ENCODE measurements around the gene WDR82.
"Not testable (repeated sequence)": the region's sequence is repeated elsewhere in the genome, so short reads cannot be mapped to it uniquely, and the experiment has no call there.

Gene WDR82

GRCh38 chr3:52289747-52290595 is 11.5 kb upstream of the WDR82 start:
- no peak for DNase-seq (ENCODE audit: low spot score)

DNA sequence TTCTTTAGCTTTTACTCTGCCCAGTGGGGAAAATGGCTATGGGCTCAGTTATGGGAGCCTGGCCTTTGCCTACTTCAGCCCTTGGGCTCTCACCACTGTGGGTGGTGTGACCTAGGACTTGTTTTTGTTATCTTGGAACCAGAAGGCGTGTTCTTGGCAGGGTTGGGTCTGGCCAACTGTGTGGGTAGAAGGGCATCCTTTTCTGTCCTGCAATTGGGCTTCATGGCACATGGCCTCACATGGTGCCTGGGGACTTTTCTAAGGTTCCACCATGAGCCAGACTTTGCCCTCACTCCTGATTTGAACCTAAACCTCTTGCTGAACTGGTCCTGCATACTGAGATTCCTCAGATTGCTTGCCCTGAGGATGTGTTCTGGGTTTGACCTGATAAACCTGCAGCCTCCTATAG is 10.9 kb upstream of the WDR82 start:
- no peak for DNase-seq (ENCODE audit: low spot score)

DNA sequence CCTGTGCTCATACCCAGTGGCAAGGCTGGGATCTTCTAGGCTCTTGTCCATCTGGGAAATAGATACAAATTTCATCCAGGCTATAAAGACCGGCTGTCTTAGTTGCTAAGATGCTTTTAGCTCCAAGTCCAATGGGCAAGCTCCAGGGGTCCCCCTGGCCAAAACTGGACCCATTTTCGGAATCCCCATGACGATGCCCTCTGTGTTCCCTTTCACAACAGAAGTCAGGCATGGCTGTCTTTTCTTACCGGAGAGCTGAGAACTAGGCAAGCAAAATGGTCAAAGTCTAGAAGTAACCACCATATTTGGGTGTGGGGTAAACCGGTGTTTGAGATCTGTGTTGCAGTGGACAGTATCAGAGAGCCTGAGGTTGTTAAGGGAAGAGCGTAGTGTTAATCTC is 10.2 kb upstream of the WDR82 start:
- DNase-seq (ENCODE audit: low spot score) = no peak

GRCh38 chr3:52286777-52287110 is 8.3 kb upstream of the WDR82 start:
- DNase-seq (ENCODE audit: low spot score) = no peak

DNA sequence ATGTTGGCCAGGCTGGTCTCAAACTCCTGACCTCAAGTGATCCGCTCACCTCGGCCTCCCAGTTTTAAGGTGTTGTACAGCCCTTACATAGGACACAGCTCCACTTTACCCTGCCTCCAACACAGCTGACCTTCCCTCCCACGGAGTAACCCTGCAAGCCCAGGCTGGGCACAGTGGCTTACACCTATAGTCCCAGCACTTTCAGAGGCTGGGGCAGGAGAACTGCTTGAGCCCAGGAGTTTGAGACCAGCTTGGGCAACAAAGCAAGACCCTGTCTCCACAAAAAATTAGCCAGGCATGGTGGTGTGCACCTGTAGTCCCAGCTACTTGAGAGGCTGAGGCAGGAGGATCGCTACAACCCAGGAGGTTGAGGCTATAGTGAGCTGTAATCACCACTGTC is 5.6 kb upstream of the WDR82 start:
- DNase-seq (ENCODE audit: low spot score) = not testable (repeated sequence)

DNA sequence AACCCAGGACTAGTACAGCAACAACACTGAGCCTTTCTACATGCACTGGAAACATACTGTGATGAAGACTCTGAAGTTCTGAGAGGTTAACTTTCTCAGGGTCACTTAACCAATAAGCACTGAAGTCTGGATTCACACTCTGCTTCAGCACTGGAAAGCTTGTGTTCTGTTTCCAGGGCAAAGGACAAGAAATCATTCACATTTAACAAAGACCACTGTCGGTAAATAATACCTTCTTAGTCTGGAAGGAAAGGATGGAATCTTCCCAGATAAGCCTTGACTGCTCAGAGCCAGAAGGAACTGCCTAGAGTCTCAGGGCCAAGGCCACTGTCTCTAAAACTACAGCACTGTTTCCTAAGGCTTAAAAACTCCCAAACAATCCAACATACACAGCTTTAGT is 4.9 kb upstream of the WDR82 start:
- DNase-seq (ENCODE audit: low spot score) = no peak

DNA sequence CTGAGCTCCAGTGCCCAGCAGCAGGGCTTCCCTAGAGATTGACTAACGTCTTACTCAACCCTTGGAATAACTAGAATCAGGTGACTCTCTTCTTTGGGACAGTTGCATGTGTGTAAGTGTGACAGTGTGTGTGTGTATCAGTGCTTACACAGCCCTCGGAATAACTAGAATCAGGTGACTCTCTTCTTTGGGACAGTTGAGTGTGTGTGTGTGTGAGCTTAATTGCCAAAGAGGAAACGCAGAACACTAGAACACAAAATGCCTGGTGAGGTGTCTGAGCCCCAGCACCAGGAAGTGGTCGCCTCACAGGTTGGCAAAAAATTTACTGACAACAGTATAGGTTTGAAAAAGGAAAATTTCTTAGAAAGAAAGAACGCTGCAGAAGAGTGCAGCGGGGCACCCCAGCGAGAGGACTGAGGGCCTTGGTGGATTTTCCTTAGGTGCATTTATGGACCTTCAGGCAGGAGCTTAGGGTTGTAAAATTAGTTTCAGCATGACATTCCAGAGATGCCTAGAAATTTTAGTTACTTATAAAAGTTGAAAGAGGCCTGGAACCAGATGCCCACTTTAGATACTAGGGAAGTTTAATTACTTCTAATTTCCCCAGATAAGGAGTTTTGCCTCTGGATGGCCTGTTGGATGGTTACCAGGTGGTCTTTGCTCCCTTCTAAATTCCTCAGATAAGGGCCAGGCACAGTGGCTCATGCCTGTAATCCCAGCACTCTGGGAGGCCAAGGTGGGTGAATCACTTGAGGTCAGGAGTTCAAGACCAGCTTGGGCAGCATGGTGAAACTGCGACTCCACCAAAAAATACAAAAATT is 3.7 kb upstream of the WDR82 start:
- no peak for DNase-seq (ENCODE audit: low spot score)

GRCh38 chr3:52280050-52280461 is 1.6 kb upstream of the WDR82 start:
- peak; percentile 32 for DNase-seq (ENCODE audit: low spot score)

DNA sequence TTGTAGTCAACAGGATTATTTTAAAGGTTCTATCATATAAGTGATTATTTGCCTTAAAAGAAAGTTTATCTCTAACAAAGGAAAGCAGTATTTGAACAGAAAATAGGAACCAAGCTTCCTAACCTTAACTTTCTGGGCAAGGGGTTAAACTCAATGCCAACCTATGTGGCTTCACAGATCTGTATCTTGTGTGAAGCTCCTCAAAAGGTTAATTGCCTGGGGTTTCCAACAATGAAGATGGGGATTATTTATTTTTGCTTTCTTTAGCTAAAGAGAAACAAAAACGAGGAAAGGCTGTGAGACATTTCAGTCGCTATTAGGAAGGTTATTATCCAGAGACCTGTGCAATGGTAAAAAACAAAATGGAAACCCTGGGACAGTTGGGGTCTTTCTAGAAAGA is 1.1 kb upstream of the WDR82 start:
- no peak for DNase-seq (ENCODE audit: low spot score)

DNA sequence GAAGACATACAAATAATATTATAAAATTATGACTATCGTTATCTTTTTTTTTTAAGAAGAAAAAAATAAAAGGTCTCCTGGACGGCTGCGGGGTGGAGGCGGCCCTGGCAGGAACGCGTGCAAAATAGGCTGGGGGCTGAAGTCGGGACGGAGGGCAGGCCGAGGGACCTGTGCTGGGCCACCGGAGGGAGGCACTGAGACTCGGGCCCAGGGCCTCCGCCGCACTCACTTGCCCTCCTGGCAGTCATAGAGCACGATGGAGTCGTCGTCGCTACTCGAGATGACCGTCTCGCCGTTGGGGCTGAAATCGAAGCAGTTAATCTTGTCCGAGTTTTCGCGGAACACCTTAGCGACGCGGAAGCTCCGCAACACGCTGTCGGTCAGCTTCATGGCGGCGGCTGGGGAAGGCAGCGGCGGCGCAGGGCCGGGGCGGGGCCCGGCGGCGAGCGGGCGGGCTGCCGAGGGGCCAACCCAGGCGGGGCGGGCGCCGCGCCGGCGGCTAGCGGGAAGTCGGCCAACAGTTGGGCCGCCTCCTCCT is 408 bp downstream of the WDR82 start:
- peak; percentile 64 for DNase-seq (ENCODE audit: low spot score)

- DNase-seq (ENCODE audit: low spot score) = peak; percentile 70
Observed at GRCh38 chr3:52277071-52277964, 1.1 kb downstream of the WDR82 start.

GRCh38 chr3:52274781-52275180 is 3.7 kb downstream of the WDR82 start:
- not testable (repeated sequence) for DNase-seq (ENCODE audit: low spot score)

DNA sequence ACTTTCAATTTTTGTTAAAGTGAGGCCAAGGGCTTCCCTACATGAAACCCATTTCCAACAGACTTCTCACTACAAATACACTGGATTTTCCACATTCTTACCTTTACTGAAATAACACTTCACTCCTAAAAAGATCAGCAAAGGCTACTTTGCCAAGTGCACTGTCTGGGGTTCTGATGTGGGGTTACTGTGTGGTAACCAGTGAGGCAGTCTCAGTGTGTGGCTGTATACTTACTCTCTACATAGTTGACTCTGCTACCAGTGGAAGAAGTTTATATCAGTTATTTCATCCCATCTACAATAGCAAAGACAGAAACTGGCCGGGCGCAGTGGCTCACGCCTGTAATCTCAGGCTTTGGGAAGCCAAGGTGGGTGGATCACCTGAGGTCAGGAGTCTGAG is 5.6 kb downstream of the WDR82 start:
- DNase-seq (ENCODE audit: low spot score) = no peak

GRCh38 chr3:52272172-52272571 is 6.3 kb downstream of the WDR82 start:
- DNase-seq (ENCODE audit: low spot score) = not testable (repeated sequence)

DNA sequence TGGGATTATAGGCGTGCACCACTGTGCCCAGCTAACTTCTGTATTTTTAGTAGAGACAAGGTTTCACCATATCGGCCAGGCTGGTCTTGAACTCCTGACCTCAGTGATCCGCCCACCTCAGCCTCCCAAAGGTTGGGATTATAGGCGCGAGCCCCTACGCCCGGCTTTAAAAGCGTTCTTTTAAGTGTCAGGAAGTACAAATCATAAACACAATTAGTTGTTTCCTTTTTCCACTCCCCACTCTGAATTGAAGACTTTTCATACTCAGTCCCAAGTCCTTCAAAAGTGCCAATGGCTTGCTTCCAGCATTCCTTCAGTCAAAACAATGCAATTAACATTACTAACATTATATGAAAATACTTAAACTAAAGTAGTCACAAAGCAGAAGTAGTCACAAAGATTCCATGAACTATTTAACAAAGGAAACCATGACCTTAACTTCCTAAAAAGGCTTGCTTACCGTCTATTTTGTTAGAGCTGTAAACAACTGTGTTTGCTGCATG is 8.1 kb downstream of the WDR82 start:
- DNase-seq (ENCODE audit: low spot score) = no peak

GRCh38 chr3:52269776-52270175 is 8.7 kb downstream of the WDR82 start:
- no peak for DNase-seq (ENCODE audit: low spot score)

DNA sequence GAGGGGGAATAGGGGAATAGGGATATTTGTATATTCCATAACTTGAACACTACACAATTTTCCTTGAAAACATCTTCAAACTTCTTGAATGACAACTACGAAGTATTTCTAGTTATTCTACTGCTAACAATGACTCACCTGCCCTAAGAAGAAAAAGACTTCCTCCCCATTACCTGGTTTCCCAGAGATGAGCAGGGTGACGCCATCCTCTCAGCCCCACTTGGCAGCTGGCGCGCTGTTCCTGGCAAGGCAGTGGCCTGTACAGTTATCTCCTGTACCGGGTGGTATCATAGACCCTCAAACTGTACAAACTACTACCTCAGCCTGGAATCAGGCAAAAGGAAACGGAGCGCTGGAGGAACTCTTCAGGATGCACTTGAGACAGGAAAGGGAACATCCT is 10.4 kb downstream of the WDR82 start:
- DNase-seq (ENCODE audit: low spot score) = no peak

GRCh38 chr3:52265387-52265786 is 13.1 kb downstream of the WDR82 start:
- DNase-seq (ENCODE audit: low spot score) = no peak

DNA sequence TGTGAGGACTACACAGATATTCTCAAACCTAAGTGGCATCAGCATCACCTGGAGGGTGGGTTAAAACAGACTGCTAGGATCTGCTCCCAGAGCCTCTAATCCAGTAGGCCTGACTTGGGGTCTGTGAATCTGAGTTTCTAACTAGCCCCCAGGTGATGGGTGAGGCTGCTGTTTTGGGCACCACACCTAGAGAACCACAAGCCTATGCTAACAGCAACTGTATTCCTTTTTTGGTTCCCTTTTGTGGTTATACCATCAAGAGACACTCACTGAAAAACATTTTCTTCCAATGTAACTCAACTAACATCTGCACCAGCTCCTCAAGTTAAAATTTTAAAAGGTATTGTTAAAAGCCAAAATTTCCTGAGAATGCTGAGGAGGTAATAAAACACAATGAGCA is 16.0 kb downstream of the WDR82 start:
- no peak for DNase-seq (ENCODE audit: low spot score)

- DNase-seq (ENCODE audit: low spot score) = no peak
Observed at GRCh38 chr3:52259448-52259847, 19.0 kb downstream of the WDR82 start.

DNA sequence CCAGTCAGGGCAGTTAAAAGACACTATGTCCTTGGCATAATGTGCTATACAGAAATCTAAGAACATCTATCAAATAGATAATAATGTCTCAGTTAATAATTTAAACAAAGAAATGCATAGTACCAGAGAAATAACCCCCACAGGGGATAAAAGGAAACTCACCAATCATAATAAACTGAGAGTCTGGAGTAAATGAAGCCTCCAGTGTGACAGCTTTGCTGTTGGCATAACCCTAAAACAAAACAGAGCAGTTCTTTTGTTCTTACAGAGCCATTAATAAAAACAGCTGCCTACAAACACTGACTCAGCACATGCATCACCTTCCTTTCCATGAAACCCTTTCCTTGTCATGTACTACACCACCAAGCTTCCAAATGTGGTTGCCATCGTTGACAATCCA is 19.4 kb downstream of the WDR82 start:
- DNase-seq (ENCODE audit: low spot score) = no peak

DNA sequence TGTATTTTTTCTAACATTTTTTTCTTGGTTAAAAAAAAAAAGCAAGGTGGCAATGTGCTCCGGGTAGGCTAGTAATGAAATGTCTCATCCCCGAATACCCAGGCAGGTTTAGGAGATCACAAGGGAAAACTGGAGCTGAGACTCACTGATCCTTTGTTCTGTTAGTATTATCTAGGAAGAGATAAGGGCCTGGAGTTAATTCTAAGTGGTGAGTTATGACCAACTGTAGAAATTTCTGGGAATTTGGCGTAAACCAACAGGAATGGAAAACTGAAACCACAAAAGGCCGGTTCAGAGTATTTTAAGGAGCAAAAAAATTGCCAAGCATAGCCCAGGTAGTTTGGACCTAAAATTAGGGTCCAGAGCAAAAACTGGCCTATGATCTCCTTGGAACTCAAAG is 20.5 kb downstream of the WDR82 start:
- DNase-seq (ENCODE audit: low spot score) = no peak
